ENCODE measurements around the gene GSTM3. TPM values are rescaled to one million over a fixed set of nuclear protein-coding genes. Genes with fewer than 3 reads are reported as not detected.
"Not testable (repeated sequence)": the region's sequence is repeated elsewhere in the genome, so short reads cannot be mapped to it uniquely, and the experiment has no call there.

The GSTM3 gene
- total RNA-seq, 4 donors from 2014 or later = 34.4 to 223 (median 62.8) TPM

DNA sequence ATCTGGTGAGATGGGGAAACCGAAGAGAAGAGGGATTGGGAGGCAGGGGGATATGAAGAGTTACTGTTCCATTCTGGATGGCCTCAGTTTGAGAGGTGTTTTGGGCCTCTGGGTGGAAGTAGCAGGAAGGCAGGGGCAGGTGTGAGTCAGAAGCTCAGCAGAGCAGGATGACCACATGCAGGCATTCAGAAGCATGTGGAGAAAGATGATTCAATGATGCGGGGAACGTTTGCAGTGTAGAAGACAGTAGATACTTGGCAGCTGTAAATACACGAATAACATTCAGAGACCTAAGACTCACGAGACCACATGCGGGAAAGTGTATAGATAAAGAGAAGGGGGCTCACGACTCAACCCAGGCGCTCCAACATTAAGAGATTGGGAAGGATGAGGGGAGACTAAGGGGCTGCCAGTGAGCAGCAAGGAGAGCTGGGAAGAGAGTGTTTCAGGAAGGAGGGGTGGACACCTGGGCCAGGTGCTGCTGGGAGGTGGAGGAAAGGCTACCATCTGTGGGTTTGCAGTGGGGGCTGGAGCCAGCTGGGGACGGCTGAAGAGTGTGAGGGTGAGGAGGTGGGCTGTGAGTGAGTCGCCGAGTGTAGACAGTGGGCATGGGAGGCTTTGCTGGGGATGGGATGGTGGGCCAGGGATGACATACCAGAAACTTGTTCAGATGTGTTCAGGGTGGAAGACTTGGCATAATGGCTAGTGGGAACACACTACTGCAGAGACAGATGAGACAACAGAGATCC lies 28.7 kb upstream of the GSTM3 start:
- peak; percentile 16 for DNase-seq (ENCODE audit: low spot score)
- peak; percentile 33 for ATAC-seq (ENCODE audit: low FRiP score)
- TF ChIP-seq CTCF (IDR thresholded peaks at IDR 0.05) = no peak

DNA sequence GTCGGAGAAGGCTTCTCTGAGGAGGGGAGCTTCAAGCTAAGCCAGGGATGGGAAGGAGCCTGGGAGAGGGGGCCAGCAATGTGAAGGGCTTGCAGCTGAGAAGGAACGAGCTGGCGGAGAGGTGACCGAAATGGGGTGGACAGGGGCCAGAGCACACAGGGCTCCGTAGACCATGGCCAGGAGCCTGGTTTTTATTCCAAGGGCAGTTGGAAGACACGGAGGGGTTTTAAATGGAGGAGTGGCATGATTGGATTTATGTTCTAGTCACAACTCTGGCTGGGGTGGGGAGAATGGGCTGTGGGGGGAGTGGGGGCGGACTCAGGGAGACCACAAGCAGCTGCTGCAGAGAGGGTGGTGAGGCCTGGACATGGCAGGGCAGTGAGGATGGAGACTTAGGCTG lies 28.0 kb upstream of the GSTM3 start:
- no peak for ATAC-seq (ENCODE audit: low FRiP score)
- peak; percentile 16 for DNase-seq (ENCODE audit: low spot score)
- no peak for TF ChIP-seq CTCF (IDR thresholded peaks at IDR 0.05)

DNA sequence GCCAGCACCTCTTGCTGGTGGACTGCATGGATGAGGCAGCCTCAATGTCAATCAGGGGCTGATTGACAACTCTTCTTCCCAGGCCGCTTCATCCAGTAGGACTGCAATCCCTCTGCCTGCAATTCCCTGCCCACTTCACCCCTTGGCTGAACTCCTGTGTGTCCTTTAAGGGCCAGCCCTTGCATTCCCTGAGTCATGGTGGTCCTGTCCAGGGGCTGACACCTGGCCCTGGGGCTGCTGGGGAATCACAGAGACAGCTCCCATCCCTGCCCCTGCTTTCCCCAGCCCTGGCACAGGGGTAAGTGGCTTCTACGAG lies 27.5 kb upstream of the GSTM3 start:
- ATAC-seq (ENCODE audit: low FRiP score) = no peak
- peak; percentile 7 for DNase-seq (ENCODE audit: low spot score)
- no peak for TF ChIP-seq CTCF (IDR thresholded peaks at IDR 0.05)

DNA sequence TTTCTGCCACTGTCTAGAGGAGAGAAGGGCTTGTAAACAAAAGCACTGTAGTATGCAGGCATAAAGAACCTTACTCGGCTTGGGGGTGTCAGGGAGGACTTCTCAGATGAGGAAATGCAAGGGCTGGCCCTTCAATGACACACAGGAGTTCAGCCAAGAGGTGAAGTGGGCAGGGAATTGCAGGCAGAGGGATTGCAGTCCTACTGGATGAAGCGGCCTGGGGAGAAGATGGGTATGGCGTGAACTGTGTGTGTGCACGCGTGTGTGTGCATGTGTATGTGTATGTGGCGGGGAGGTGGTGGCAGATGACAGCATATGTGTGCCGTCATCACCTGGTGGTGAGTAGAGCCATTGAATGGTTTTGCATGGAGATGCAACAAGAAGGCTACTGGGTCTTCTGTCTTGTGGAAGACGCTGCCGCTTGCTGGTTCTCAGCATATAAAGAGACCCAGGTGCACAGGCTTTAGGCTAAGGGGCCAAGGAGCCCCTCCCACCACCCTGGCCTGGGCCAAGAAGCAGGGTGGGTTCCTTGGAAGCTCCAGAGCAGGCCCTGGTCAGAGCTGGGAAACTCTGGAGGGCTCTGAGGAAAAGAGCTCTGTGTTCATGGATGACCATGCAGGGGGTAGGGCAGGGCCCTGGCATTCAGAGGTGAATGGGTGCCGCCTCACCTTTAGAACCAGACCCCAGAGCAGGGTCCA lies 26.9 kb upstream of the GSTM3 start:
- DNase-seq (ENCODE audit: low spot score) (peak; percentile 20), ATAC-seq (ENCODE audit: low FRiP score) (no peak)
- no peak for TF ChIP-seq CTCF (IDR thresholded peaks at IDR 0.05)

- not testable (repeated sequence) for ATAC-seq (ENCODE audit: low FRiP score)
- peak; percentile 21 for DNase-seq (ENCODE audit: low spot score)
Observed at GRCh38 chr1:109766991-109767636, 26.3 kb upstream of the GSTM3 start.

GRCh38 chr1:109765896-109766615 lies 25.2 kb upstream of the GSTM3 start:
- TF ChIP-seq CTCF (IDR thresholded peaks at IDR 0.05) = no peak
- ATAC-seq (ENCODE audit: low FRiP score) (no peak), DNase-seq (ENCODE audit: low spot score) (no peak)

- ATAC-seq (ENCODE audit: low FRiP score) (no peak), DNase-seq (ENCODE audit: low spot score) (no peak)
- no peak for TF ChIP-seq CTCF (IDR thresholded peaks at IDR 0.05)
Observed at GRCh38 chr1:109765483-109765815, 24.6 kb upstream of the GSTM3 start.
